ENCODE results near the gene MORN1. TPM values are rescaled to one million over a fixed set of nuclear protein-coding genes. Genes with fewer than 3 reads are reported as not detected.

MORN1 gene
- total and polyA plus RNA-seq, 12 donors: 1.2 to 7.6 (median 5.2) TPM

- Histone ChIP-seq H3K9me3 (no peaks in the 10 kb centered on the region), H3K27ac (peak overlapping the region in 9 of 10 donors; percentile 1 to 80 (median 67)), H3K4me3 (no peak overlapping the region), H3K36me3 (peaks cover 0 to 3% (median 0%) of the 10 kb centered on the region in 9 donors), H3K4me1 (peaks cover 81 to 100% (median 98%) of the 10 kb centered on the region in 9 donors), H3K27me3 (no peaks in the 10 kb centered on the region)
- TF ChIP-seq, protein P1, sequence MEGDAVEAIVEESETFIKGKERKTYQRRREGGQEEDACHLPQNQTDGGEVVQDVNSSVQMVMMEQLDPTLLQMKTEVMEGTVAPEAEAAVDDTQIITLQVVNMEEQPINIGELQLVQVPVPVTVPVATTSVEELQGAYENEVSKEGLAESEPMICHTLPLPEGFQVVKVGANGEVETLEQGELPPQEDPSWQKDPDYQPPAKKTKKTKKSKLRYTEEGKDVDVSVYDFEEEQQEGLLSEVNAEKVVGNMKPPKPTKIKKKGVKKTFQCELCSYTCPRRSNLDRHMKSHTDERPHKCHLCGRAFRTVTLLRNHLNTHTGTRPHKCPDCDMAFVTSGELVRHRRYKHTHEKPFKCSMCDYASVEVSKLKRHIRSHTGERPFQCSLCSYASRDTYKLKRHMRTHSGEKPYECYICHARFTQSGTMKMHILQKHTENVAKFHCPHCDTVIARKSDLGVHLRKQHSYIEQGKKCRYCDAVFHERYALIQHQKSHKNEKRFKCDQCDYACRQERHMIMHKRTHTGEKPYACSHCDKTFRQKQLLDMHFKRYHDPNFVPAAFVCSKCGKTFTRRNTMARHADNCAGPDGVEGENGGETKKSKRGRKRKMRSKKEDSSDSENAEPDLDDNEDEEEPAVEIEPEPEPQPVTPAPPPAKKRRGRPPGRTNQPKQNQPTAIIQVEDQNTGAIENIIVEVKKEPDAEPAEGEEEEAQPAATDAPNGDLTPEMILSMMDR (IDR thresholded peaks at IDR 0.05): peak in 2 of 9 donors; percentile 5 to 17
- ATAC-seq: no peak
- 68 to 78% methylated on average over 24 of the region's 24 CpGs for WGBS, 2 donors
- intact Hi-C loops (cut with DNase I): no loop called here
- DNase-seq: no peak
Measured at GRCh38 chr1:2274231-2274928, 117.0 kb downstream of the MORN1 start.

- ATAC-seq: peak in 7 of 8 donors; percentile 4 to 55 (median 19)
- peak in 1 of 2 donors; percentile 33 for DNase-seq
- Histone ChIP-seq H3K4me3 (no peak overlapping the region), H3K4me1 (peaks cover 79 to 100% (median 98%) of the 10 kb centered on the region in 9 donors), H3K36me3 (peaks cover 0 to 3% (median 0%) of the 10 kb centered on the region in 9 donors), H3K27me3 (no peaks in the 10 kb centered on the region), H3K9me3 (no peaks in the 10 kb centered on the region), H3K27ac (peak overlapping the region in 5 of 10 donors; percentile 1 to 80 (median 44))
- WGBS, 2 donors: 80 to 81% methylated on average over 29 of the region's 29 CpGs
- intact Hi-C loops (cut with DNase I): no loop called here
- TF ChIP-seq, protein P1 (IDR thresholded peaks at IDR 0.05): no peak
Measured at GRCh38 chr1:2273401-2274090, 117.8 kb downstream of the MORN1 start.

GRCh38 chr1:2272686-2273400 is 118.5 kb downstream of the MORN1 start:
- DNase-seq (no peak), ATAC-seq (no peak)
- intact Hi-C loops (cut with DNase I): no loop called here
- Histone ChIP-seq H3K4me3 (no peak overlapping the region), H3K27me3 (no peaks in the 10 kb centered on the region), H3K4me1 (peaks cover 79 to 100% (median 98%) of the 10 kb centered on the region in 9 donors), H3K27ac (peak overlapping the region in 8 of 10 donors; percentile 1 to 80 (median 41)), H3K9me3 (no peaks in the 10 kb centered on the region), H3K36me3 (peaks cover 0 to 2% (median 0%) of the 10 kb centered on the region in 9 donors)
- TF ChIP-seq, protein P1 (IDR thresholded peaks at IDR 0.05): no peak
- WGBS, 2 donors: 72 to 74% methylated on average over 28 of the region's 28 CpGs
